RWPE1 (cell line): ENCODE data around the gene PRR20G.

ENCODE experiments used
- CTCF ChIA-PET: fragments of 350-600 bp; sonication (Branson Sonifier 250); formaldehyde crosslinking; extraction: SDS; loops from one replicate; lab custom pipeline; 2021; lab: Yijun Ruan, JAX
- POLR2A ChIA-PET: fragments of 400-600 bp; formaldehyde crosslinking; extraction: SDS; loops from one replicate; lab custom pipeline; 2020; ENCODE audit warnings: antibody characterized with exemption; ENCODE audit not compliant: low non-redundant PET; lab: Yijun Ruan, JAX
- DNase-seq: peaks from one replicate; pipeline ENCODE4 v3.0.0; 2012; ENCODE audit warnings: low spot score
- H3K27ac ChIP-seq: fragments of 450-650 bp; 2 replicates; pipeline ENCODE4 v1.5.1; 2017
- CTCF ChIP-seq: fragments of 450-650 bp; conservative IDR thresholded peaks from 2 replicates; pipeline ENCODE4 v1.5.1; 2017; ENCODE audit warnings: low read depth, mild to moderate bottlenecking

Gene PRR20G

DNA sequence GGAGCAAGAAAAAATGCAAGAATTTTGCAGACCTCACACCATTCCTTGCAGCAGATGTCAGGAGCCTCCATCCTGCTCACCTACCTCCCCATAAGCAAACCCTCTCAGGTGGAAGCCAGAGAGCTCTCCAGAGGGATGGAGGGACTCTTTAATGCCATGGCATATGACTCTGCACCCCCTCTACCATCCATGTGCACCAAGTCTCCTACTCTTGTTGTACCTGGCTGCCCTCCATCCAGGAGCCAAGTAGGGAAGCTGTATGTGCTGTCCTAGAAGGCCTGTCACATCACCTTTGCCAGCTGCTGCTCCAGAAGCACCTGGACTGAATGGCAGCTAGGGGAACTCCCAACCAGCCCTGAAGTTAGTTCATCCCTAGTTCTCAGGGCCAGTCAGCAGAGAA, 38.5 kb upstream of the PRR20G start:
- CTCF ChIA-PET, result interaction anchor here (0.6 kb wide), 1 partner anchor 1899 kb away, joined by 4 read pairs; no protein-coding TSS in a partner anchor
- POLR2A ChIA-PET, result no interaction called here

GRCh38 chr3:127325629-127325961, 37.7 kb upstream of the PRR20G start:
- ChIA-PET CTCF (no interaction called here), POLR2A (no interaction called here)
- TF ChIP-seq CTCF, result no peak
- H3K27ac ChIP-seq, result no peak overlapping the region
- no peak for DNase-seq

More for the DNA sequence above, 38.5 kb upstream of the PRR20G start:
- no peak for DNase-seq
- TF ChIP-seq CTCF, result no peak
- no peak overlapping the region for H3K27ac ChIP-seq

- DNase-seq, result no peak
- ChIA-PET CTCF (no interaction called here), POLR2A (no interaction called here)
- TF ChIP-seq CTCF, result no peak
- no peak overlapping the region for H3K27ac ChIP-seq
These were observed 37.2 kb upstream of the PRR20G start for GRCh38 chr3:127324913-127325628.

DNA sequence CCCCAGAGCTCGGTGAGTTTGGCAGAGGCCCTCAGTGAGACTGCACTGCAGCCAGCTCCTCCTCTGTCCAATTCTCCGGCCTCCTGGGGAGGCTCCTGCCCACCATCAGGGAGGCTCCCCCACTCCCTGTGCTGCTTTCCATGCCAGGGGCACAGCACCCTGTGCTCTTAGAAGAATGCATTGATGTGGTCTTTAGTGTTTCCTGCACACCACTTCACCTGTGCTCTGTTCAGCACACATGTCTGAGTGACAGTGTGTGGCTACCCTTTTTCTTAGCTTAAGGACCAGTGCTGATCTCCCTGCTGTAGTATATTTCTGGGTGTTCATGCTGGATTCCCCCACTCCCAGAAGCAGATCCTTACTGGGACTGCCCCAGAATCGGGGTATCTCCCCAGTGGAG, 36.2 kb upstream of the PRR20G start:
- ChIA-PET CTCF (no interaction called here), POLR2A (no interaction called here)
- no peak for TF ChIP-seq CTCF
- DNase-seq, result no peak
- no peak overlapping the region for H3K27ac ChIP-seq

DNA sequence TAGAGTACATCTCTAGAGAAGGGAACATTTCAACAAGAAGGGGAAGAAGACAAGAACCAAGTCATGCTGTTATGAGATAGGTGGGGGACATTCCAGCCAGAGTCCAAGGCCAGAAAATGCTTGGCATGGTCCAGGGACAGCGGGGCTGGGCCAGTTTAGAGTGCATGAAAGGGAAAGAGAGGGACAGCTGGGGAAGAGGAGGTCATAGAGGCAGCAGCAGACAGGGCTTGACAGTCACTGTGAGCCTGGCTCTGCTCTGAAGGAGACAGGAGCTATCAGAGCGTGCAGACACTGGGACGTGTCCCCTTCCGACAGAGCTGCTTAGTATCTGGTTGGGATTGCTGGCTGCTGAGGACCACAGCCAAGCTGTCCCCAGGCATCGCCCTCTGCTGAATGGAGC, 35.7 kb upstream of the PRR20G start:
- ChIA-PET POLR2A (no interaction called here), CTCF (no interaction called here)
- H3K27ac ChIP-seq, result no peak overlapping the region
- no peak for DNase-seq
- no peak for TF ChIP-seq CTCF

- ChIA-PET POLR2A (no interaction called here), CTCF (no interaction called here)
- no peak for DNase-seq
- H3K27ac ChIP-seq, result no peak overlapping the region
- no peak for TF ChIP-seq CTCF
These were observed 33.5 kb upstream of the PRR20G start for GRCh38 chr3:127321371-127321770.
